Measurements from ENCODE around the gene SFN.

SFN gene

GRCh38 chr1:26853600-26853999 is 9.3 kb upstream of the SFN start:
- TF ChIP-seq ZFX (IDR thresholded peaks at IDR 0.05; ENCODE audit: borderline replicate concordance) = no peak
- no peak for TF ChIP-seq CTCF (IDR thresholded peaks at IDR 0.05)
- no peak overlapping the region for H3K27ac ChIP-seq

- TF ChIP-seq ZFX (IDR thresholded peaks at IDR 0.05; ENCODE audit: borderline replicate concordance) = no peak
- no peak for TF ChIP-seq CTCF (IDR thresholded peaks at IDR 0.05)
- no peak overlapping the region for H3K27ac ChIP-seq
Measured at GRCh38 chr1:26854906-26855305, 8.0 kb upstream of the SFN start.

GRCh38 chr1:26855636-26856035 is 7.3 kb upstream of the SFN start:
- no peak overlapping the region for H3K27ac ChIP-seq
- TF ChIP-seq ZFX (IDR thresholded peaks at IDR 0.05; ENCODE audit: borderline replicate concordance) = no peak
- no peak for TF ChIP-seq CTCF (IDR thresholded peaks at IDR 0.05)

- no peak overlapping the region for H3K27ac ChIP-seq
- no peak for TF ChIP-seq CTCF (IDR thresholded peaks at IDR 0.05)
- no peak for TF ChIP-seq ZFX (IDR thresholded peaks at IDR 0.05; ENCODE audit: borderline replicate concordance)
Measured at GRCh38 chr1:26856181-26856580, 6.8 kb upstream of the SFN start.

- TF ChIP-seq CTCF (IDR thresholded peaks at IDR 0.05) (no peak), ZFX (IDR thresholded peaks at IDR 0.05; ENCODE audit: borderline replicate concordance) (no peak)
Measured at GRCh38 chr1:26856604-26857469, 6.1 kb upstream of the SFN start.

GRCh38 chr1:26857473-26858060 is 5.4 kb upstream of the SFN start:
- TF ChIP-seq ZFX (IDR thresholded peaks at IDR 0.05; ENCODE audit: borderline replicate concordance) (no peak), CTCF (IDR thresholded peaks at IDR 0.05) (no peak)
- no peak overlapping the region for H3K27ac ChIP-seq

More at GRCh38 chr1:26856604-26857469, 6.1 kb upstream of the SFN start:
- H3K27ac ChIP-seq = no peak overlapping the region

GRCh38 chr1:26858160-26858559 is 4.8 kb upstream of the SFN start:
- H3K27ac ChIP-seq = no peak overlapping the region
- TF ChIP-seq ZFX (IDR thresholded peaks at IDR 0.05; ENCODE audit: borderline replicate concordance) (no peak), CTCF (IDR thresholded peaks at IDR 0.05) (no peak)

All from 22Rv1 (cell line).